A204.1 (cell line): ENCODE results near the gene TRPC4AP.

Experiments used
- FAIRE-seq: peaks from 2 replicates; lab custom pipeline; 2012; peaks lifted over from hg19 to GRCh38; lab: Jason Lieb, UNC

The TRPC4AP gene

GRCh38 chr20:34987288-34988190, 105.1 kb downstream of the TRPC4AP start:
- FAIRE-seq: no peak

GRCh38 chr20:34986311-34987287, 106.0 kb downstream of the TRPC4AP start:
- no peak for FAIRE-seq

- no peak for FAIRE-seq
Measured at GRCh38 chr20:34985461-34986310, 106.9 kb downstream of the TRPC4AP start.

- FAIRE-seq: no peak
Measured at GRCh38 chr20:34984756-34985261, 107.8 kb downstream of the TRPC4AP start.

- no peak for FAIRE-seq
Measured at GRCh38 chr20:34983995-34984735, 108.4 kb downstream of the TRPC4AP start.

- no peak for FAIRE-seq
Measured at GRCh38 chr20:34983089-34983820, 109.4 kb downstream of the TRPC4AP start.

GRCh38 chr20:34982270-34983088, 110.1 kb downstream of the TRPC4AP start:
- no peak for FAIRE-seq

- FAIRE-seq: no peak
Measured at GRCh38 chr20:34980543-34981233, 111.9 kb downstream of the TRPC4AP start.

- FAIRE-seq: no peak
Measured at GRCh38 chr20:34979366-34980153, 113.0 kb downstream of the TRPC4AP start.

GRCh38 chr20:34978092-34978744, 114.4 kb downstream of the TRPC4AP start:
- FAIRE-seq: no peak

GRCh38 chr20:34977365-34978091, 115.1 kb downstream of the TRPC4AP start:
- no peak for FAIRE-seq

- FAIRE-seq: no peak
Measured at GRCh38 chr20:34976286-34976685, 116.3 kb downstream of the TRPC4AP start.

- no peak for FAIRE-seq
Measured at GRCh38 chr20:34974246-34974645, 118.4 kb downstream of the TRPC4AP start.

- FAIRE-seq: no peak
Measured at GRCh38 chr20:34971561-34972235, 120.9 kb downstream of the TRPC4AP start.

GRCh38 chr20:34970846-34971560, 121.6 kb downstream of the TRPC4AP start:
- no peak for FAIRE-seq
